ENCODE results near the gene CDK11B.

The CDK11B gene

GRCh38 chr1:1627829-1628753, 30.7 kb downstream of the CDK11B start:
- no peak for DNase-seq (ENCODE audit: low read depth, low spot score)
- TF ChIP-seq, protein P1, sequence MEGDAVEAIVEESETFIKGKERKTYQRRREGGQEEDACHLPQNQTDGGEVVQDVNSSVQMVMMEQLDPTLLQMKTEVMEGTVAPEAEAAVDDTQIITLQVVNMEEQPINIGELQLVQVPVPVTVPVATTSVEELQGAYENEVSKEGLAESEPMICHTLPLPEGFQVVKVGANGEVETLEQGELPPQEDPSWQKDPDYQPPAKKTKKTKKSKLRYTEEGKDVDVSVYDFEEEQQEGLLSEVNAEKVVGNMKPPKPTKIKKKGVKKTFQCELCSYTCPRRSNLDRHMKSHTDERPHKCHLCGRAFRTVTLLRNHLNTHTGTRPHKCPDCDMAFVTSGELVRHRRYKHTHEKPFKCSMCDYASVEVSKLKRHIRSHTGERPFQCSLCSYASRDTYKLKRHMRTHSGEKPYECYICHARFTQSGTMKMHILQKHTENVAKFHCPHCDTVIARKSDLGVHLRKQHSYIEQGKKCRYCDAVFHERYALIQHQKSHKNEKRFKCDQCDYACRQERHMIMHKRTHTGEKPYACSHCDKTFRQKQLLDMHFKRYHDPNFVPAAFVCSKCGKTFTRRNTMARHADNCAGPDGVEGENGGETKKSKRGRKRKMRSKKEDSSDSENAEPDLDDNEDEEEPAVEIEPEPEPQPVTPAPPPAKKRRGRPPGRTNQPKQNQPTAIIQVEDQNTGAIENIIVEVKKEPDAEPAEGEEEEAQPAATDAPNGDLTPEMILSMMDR (IDR thresholded peaks at IDR 0.05; ENCODE audit: insufficient read depth, low read length, missing control alignments): no peak
- no peak overlapping the region for H3K4me3 ChIP-seq (ENCODE audit: low read depth, low read length)
- POLR2A ChIA-PET: interaction anchor here (1.2 kb wide), 1 partner anchor 12 kb away, joined by 3 read pairs; no protein-coding TSS in a partner anchor
- CTCF ChIA-PET: no interaction called here

- POLR2A ChIA-PET: no interaction called here
- CTCF ChIA-PET: no interaction called here
- DNase-seq (ENCODE audit: low read depth, low spot score): no peak
- TF ChIP-seq, protein P1 (IDR thresholded peaks at IDR 0.05; ENCODE audit: insufficient read depth, low read length, missing control alignments): no peak
- H3K4me3 ChIP-seq (ENCODE audit: low read depth, low read length): no peak overlapping the region
Measured at GRCh38 chr1:1627261-1627828, 31.5 kb downstream of the CDK11B start.

DNA sequence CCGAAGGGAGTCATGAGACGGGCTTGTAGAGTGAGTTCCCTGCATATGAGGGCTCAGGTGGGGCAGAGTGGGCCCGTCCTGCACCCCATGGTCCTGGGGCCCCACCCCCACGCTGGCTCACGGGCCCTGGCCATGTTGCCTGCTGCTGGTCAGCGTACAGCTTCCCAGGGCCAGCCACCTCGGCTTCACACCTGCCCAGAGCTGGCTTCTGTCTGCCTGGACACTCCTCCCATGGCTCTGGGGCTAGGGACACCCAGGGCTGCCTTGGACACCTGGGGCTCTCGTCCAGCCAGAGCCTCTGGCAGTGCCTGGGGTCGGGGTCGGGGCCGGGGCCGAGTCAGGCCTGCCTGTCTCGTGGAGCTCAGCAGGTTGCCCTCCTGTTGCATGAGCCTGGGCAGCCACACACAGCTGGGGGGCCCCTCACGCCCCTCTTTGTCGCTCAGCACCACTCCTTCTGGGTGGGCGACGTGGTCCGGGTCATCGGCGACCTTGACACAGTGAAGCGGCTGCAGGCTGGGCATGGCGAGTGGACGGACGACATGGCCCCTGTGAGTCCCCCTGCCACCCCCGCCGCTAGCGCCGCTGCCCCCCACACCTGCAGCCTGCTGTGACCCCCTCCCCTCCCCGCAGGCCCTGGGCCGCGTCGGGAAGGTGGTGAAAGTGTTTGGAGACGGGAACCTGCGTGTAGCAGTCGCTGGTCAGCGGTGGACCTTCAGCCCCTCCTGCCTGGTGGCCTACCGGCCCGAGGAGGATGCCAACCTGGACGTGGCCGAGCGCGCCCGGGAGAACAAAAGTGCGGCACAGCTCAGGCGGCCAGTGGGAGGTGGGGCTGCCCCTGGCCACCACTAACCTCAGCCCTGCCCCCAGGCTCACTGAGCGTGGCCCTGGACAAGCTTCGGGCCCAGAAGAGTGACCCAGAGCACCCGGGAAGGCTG, 32.3 kb downstream of the CDK11B start:
- DNase-seq (ENCODE audit: low read depth, low spot score): no peak
- ChIA-PET POLR2A (no interaction called here), CTCF (no interaction called here)
- H3K4me3 ChIP-seq (ENCODE audit: low read depth, low read length): no peak overlapping the region
- TF ChIP-seq, protein P1 (IDR thresholded peaks at IDR 0.05; ENCODE audit: insufficient read depth, low read length, missing control alignments): no peak

GRCh38 chr1:1625824-1626206, 33.0 kb downstream of the CDK11B start:
- TF ChIP-seq, protein P1 (IDR thresholded peaks at IDR 0.05; ENCODE audit: insufficient read depth, low read length, missing control alignments): no peak
- POLR2A ChIA-PET: no interaction called here
- CTCF ChIA-PET: no interaction called here
- no peak for DNase-seq (ENCODE audit: low read depth, low spot score)
- no peak overlapping the region for H3K4me3 ChIP-seq (ENCODE audit: low read depth, low read length)

DNA sequence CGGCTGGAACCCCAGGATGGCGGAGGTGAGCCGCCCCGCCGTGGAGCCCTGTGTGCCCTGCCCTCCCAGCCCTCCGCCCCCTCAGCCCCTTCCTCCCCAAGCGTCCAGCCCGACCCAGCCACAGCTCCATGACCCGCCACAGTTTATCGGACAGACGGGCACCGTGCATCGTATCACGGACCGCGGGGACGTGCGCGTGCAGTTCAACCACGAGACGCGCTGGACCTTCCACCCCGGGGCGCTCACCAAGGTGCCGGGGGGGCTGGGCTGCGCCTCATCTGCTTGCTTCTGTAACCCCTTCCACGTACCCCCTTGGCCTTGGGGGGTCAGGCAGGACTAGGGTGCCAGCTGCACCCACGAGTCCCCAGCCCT, 33.4 kb downstream of the CDK11B start:
- TF ChIP-seq, protein P1 (IDR thresholded peaks at IDR 0.05; ENCODE audit: insufficient read depth, low read length, missing control alignments): no peak
- POLR2A ChIA-PET: no interaction called here
- CTCF ChIA-PET: no interaction called here
- no peak overlapping the region for H3K4me3 ChIP-seq (ENCODE audit: low read depth, low read length)
- no peak for DNase-seq (ENCODE audit: low read depth, low spot score)

Data from AG04449 (cell line).